GM12891 (cell line): ENCODE data around the gene ARHGAP20.

ENCODE experiments used
- DNase-seq: peaks from one replicate; pipeline ENCODE4 v3.0.0; 2011; ENCODE audit warnings: low spot score; ENCODE audit not compliant: insufficient read length
- FAIRE-seq: peaks from 2 replicates; lab custom pipeline; 2011; peaks lifted over from hg19 to GRCh38; lab: Jason Lieb, UNC
- PAX5 ChIP-seq: IDR thresholded peaks from 2 replicates; pipeline ENCODE4 v1.6.1; 2011; ENCODE audit warnings: low read length, moderate library complexity, mild to moderate bottlenecking; ENCODE audit not compliant: insufficient read depth, severe bottlenecking
- POLR2A ChIP-seq: IDR thresholded peaks from 2 replicates; pipeline ENCODE4 v1.6.1; 2011; ENCODE audit warnings: low read depth, low read length, control low read depth
- POLR2AphosphoS5 ChIP-seq: IDR thresholded peaks from 2 replicates; pipeline ENCODE4 v1.6.1; 2011; ENCODE audit warnings: low read depth, low read length, control low read depth
- POU2F2 ChIP-seq: IDR thresholded peaks from 2 replicates; pipeline ENCODE4 v1.6.1; 2011; ENCODE audit warnings: low read depth, mild to moderate bottlenecking, control low read depth, low read length, moderate library complexity
- SPI1 ChIP-seq: IDR thresholded peaks from 2 replicates; pipeline ENCODE4 v1.6.1; 2011; ENCODE audit warnings: low read depth, low read length, control low read depth
- TAF1 ChIP-seq: IDR thresholded peaks from 2 replicates; pipeline ENCODE4 v1.6.1; 2011; ENCODE audit warnings: low read depth, low read length, control low read depth

Gene ARHGAP20

GRCh38 chr11:110584150-110584549 lies 128.1 kb downstream of the ARHGAP20 start:
- no peak for DNase-seq
- no peak for FAIRE-seq
- TF ChIP-seq POLR2A (no peak), POU2F2 (no peak), PAX5 (no peak), POLR2AphosphoS5 (no peak), SPI1 (no peak), TAF1 (no peak)

- DNase-seq: no peak
- TF ChIP-seq POU2F2 (no peak), SPI1 (no peak), TAF1 (no peak), POLR2A (no peak), PAX5 (no peak), POLR2AphosphoS5 (no peak)
- no peak for FAIRE-seq
Observed at GRCh38 chr11:110582728-110583432, 129.4 kb downstream of the ARHGAP20 start.

GRCh38 chr11:110580571-110580970 lies 131.7 kb downstream of the ARHGAP20 start:
- TF ChIP-seq TAF1 (no peak), POLR2A (no peak), POU2F2 (no peak), POLR2AphosphoS5 (no peak)
- FAIRE-seq (no peak), DNase-seq (no peak)

DNA sequence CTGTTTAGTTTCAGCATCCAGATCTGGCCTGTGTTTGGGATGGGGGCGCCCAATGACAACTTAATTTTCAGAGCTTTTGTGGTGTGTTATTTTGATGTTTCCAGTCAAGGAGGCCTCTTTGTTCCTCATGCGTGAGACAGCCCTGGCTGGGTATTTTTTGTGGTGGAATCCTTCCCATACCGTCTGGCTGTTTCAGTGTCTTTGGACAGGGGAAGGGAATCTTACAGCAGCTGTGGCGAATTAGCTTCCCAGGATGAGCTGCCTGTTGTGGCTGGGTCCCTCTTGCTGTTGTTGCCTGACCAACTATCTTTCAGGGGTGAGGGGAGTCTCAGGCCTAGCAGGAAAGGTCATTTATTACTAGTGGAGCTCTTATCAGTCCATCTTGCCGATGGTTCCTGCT lies 138.8 kb downstream of the ARHGAP20 start:
- FAIRE-seq (no peak), DNase-seq (no peak)

GRCh38 chr11:110571081-110571720 lies 141.0 kb downstream of the ARHGAP20 start:
- no peak for DNase-seq
- no peak for FAIRE-seq
- TF ChIP-seq SPI1 (no peak), POU2F2 (no peak), POLR2AphosphoS5 (no peak), POLR2A (no peak), TAF1 (no peak), PAX5 (no peak)

More for the DNA sequence above, 138.8 kb downstream of the ARHGAP20 start:
- no peak for TF ChIP-seq POU2F2
- no peak for TF ChIP-seq TAF1
- TF ChIP-seq POLR2AphosphoS5: no peak
- TF ChIP-seq PAX5: no peak
- no peak for TF ChIP-seq POLR2A
- TF ChIP-seq SPI1: no peak

GRCh38 chr11:110566577-110566976 lies 145.7 kb downstream of the ARHGAP20 start:
- FAIRE-seq: no peak
- TF ChIP-seq POLR2A (no peak), POU2F2 (no peak), POLR2AphosphoS5 (no peak), TAF1 (no peak), SPI1 (no peak), PAX5 (no peak)

DNA sequence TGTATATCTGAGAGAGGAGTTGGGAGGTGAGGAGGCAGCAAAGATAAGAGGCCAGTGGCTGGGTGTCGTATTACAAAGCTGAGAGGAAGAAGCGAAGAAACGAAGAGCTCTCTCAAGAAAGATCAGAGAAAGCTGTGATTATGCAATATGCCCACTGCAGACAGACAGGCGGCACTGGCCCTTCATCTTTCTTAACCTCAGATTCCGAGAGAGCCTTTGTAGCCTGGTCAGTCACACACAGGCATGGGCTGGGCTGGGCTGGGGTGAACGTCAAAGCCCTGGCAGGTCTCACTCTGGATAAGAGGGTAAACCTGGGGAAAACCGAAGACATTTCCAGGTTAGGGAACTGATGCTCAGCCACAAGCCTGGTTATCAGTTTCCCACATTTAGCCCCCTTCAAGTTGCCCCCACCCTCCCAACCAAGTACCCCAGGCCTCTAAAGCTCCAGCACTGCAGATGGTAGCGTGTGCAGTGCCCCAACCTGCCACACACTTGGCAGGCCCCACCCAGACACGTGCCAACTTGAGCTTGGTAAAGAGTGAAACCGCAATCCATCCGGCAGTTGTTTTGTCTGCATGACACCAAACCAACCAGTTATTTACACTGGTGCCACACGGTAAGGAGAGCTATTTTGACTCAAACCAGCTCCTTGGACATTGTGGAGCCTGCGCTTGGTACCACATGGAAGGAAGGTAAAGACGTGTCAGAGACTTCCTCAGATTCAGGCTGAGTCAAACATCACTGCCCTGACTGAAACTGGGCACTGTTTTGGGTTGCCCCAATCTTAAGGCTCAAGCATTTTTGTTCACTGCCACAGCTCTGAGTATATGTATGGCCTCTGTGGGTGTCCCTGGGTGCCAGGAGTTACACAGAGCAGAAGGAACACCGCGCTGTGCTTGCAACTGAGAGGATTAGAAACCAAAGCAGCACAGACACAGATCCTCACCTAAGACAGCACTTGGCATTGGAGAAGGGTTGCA lies 146.6 kb downstream of the ARHGAP20 start:
- DNase-seq (no peak), FAIRE-seq (no peak)
- TF ChIP-seq TAF1: no peak
- TF ChIP-seq POLR2AphosphoS5: no peak
- no peak for TF ChIP-seq PAX5
- no peak for TF ChIP-seq POLR2A
- TF ChIP-seq POU2F2: no peak
- no peak for TF ChIP-seq SPI1

More at GRCh38 chr11:110566577-110566976, 145.7 kb downstream of the ARHGAP20 start:
- DNase-seq: no peak

DNA sequence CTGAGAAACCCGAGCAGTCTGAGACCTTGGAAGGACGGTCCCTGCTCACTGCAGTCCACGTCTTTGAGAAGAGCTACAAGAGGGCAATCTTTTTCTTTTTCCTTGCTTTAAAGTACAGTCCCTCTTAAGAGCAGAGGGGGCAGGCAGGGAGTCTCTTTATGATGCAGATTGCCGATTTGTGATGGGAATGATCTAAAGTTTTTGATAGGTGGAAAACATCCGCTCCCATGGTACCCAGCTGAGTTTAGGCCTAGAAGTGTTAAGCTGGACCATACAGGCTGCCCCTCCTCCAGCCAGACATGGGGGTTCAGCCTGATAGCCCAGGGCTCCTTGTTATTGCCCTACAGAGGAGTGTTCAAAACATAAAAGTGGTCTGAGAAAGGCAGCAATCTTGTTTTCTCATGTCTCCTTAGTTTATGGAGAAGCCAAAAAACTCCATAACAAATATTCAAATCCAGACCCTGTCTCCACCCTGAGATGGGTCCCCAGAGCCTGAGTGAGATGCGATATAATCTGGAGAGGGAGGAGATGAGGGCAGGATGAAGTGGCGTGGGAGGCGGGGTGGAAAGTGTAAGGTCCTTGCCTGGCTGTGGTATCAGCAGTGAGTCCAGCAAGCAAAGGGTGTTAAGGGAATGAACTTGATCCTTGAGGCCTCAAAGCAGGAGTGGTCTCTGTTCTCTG lies 147.4 kb downstream of the ARHGAP20 start:
- FAIRE-seq (no peak), DNase-seq (no peak)
- TF ChIP-seq POU2F2: no peak
- TF ChIP-seq PAX5: no peak
- TF ChIP-seq POLR2A: no peak
- TF ChIP-seq TAF1: no peak
- no peak for TF ChIP-seq POLR2AphosphoS5
- TF ChIP-seq SPI1: no peak
